K562 (cell line): Measurements from ENCODE around the gene C1QTNF12. TPM values are rescaled to one million over a fixed set of nuclear protein-coding genes. Genes with fewer than 3 reads are reported as not detected.

Source experiments
- BRCA1 ChIP-seq, 2 experiments: fragments of 450-650 bp in 1 of 2; sonication (generic) in 1 of 2; formaldehyde crosslinking in 1 of 2; IDR thresholded peaks; 2 replicates each; pipeline versions ENCODE4 v1.5.0 to v1.6.1; 2017 to 2020; ENCODE audit warnings: mild to moderate bottlenecking in 1 of 2, missing genetic modification reagents in 1 of 2
- CCNT2 ChIP-seq: IDR thresholded peaks from 2 replicates; pipeline ENCODE4 v1.6.1; 2011; ENCODE audit warnings: borderline replicate concordance, low read depth, mild to moderate bottlenecking, moderate library complexity, mixed read lengths, low read length; ENCODE audit not compliant: insufficient read length; ENCODE audit errors: extremely low read depth
- FOXJ3 ChIP-seq: sonication (generic); formaldehyde crosslinking; IDR thresholded peaks from 2 replicates; pipeline ENCODE4 v1.4.0; 2020; ENCODE audit warnings: mild to moderate bottlenecking, missing genetic modification reagents
- FOXK2 ChIP-seq, 2 experiments: fragments of 450-650 bp; IDR thresholded peaks in 1 of 2; conservative IDR thresholded peaks in 1 of 2; 2 replicates each; pipeline ENCODE4 v1.6.1; 2016; ENCODE audit warnings: low read depth in 2 of 2, mild to moderate bottlenecking in 1 of 2
- HDGF ChIP-seq: fragments of 450-650 bp; IDR thresholded peaks from 2 replicates; pipeline ENCODE4 v1.6.1; 2016
- KLF13 ChIP-seq: fragments of 450-650 bp; IDR thresholded peaks from 2 replicates; pipeline ENCODE4 v1.6.1; 2016; ENCODE audit warnings: missing genetic modification characterization, low read depth, mild to moderate bottlenecking, missing compliant biosample characterization, moderate library complexity, borderline replicate concordance
- LCOR ChIP-seq: sonication (generic); formaldehyde crosslinking; IDR thresholded peaks from 2 replicates; pipeline ENCODE4 v1.8.0; 2022; ENCODE audit warnings: mild to moderate bottlenecking, missing genetic modification reagents
- MBD2 ChIP-seq: sonication (generic); IDR thresholded peaks from 2 replicates; pipeline ENCODE4 v1.6.1; 2016; ENCODE audit warnings: low read depth, borderline replicate concordance
- MEIS2 ChIP-seq: fragments of 450-650 bp; IDR thresholded peaks from 2 replicates; pipeline ENCODE4 v1.6.1; 2014; ENCODE audit warnings: mild to moderate bottlenecking; ENCODE audit not compliant: partially characterized antibody
- MTA2 ChIP-seq: fragments of 450-650 bp; IDR thresholded peaks from 2 replicates; pipeline ENCODE4 v1.6.1; 2016; ENCODE audit warnings: low read depth
- MTF1 ChIP-seq: fragments of 250-450 bp; sonication (Bioruptor Pico); IDR thresholded peaks from 2 replicates; pipeline ENCODE4 v1.9.0; 2021; ENCODE audit warnings: moderate library complexity, mild to moderate bottlenecking, inconsistent platforms, borderline replicate concordance
- NONO ChIP-seq, 2 experiments: fragments of 200-400 bp in 1 of 2; fragments of 450-650 bp in 1 of 2; formaldehyde crosslinking in 1 of 2; IDR thresholded peaks; 2 replicates each; pipeline ENCODE4 v1.6.1; 2017; ENCODE audit warnings: low read depth in 2 of 2, mild to moderate bottlenecking in 2 of 2, moderate library complexity in 2 of 2, low read length in 1 of 2
- NUFIP1 ChIP-seq: fragments of 450-650 bp; IDR thresholded peaks from 2 replicates; pipeline ENCODE4 v1.6.1; 2018; ENCODE audit not compliant: partially characterized antibody
- PHF21A ChIP-seq: fragments of 450-650 bp; IDR thresholded peaks from 2 replicates; pipeline ENCODE4 v1.6.1; 2017; ENCODE audit warnings: low read depth, borderline replicate concordance
- PTBP1 ChIP-seq: fragments of 200-400 bp; formaldehyde crosslinking; IDR thresholded peaks from 2 replicates; pipeline ENCODE4 v1.6.1; 2017; ENCODE audit warnings: low read depth, low read length
- SNRNP70 ChIP-seq: fragments of 200-400 bp; formaldehyde crosslinking; optimal IDR thresholded peaks from 2 replicates; pipeline ENCODE3; 2017; ENCODE audit warnings: low read depth, low read length
- TAF1 ChIP-seq: IDR thresholded peaks from 2 replicates; pipeline ENCODE4 v1.6.1; 2011; ENCODE audit warnings: mild to moderate bottlenecking, low read length, moderate library complexity; ENCODE audit not compliant: insufficient read depth, control insufficient read depth, severe bottlenecking; ENCODE audit errors: extremely low read depth
- TCF7L2 ChIP-seq: fragments of 150-350 bp; IDR thresholded peaks from 2 replicates; pipeline ENCODE4 v1.6.1; 2016; ENCODE audit warnings: low read depth, mild to moderate bottlenecking, low read length, moderate library complexity
- TOE1 ChIP-seq, 2 experiments: fragments of 450-650 bp in 1 of 2; sonication (generic) in 1 of 2; formaldehyde crosslinking in 1 of 2; IDR thresholded peaks; 2 replicates each; pipeline versions ENCODE4 v1.7.1 to v1.8.0; 2016 to 2022; ENCODE audit warnings: borderline replicate concordance in 2 of 2, mild to moderate bottlenecking in 2 of 2, antibody characterized with exemption in 1 of 2, inconsistent platforms in 1 of 2, low read depth in 1 of 2, missing genetic modification reagents in 1 of 2, moderate library complexity in 1 of 2
- ZFX ChIP-seq: sonication (generic); formaldehyde crosslinking; IDR thresholded peaks from 2 replicates; pipeline ENCODE4 v1.8.0; 2022; ENCODE audit warnings: mild to moderate bottlenecking, missing genetic modification reagents, moderate library complexity
- ZNF140 ChIP-seq: fragments of 250-450 bp; sonication (Bioruptor Pico); IDR thresholded peaks from 2 replicates; pipeline ENCODE4 v1.8.0; 2021; ENCODE audit warnings: moderate library complexity, mild to moderate bottlenecking, inconsistent platforms
- ZNF586 ChIP-seq: fragments of 450-650 bp; formaldehyde crosslinking; conservative IDR thresholded peaks from 2 replicates; pipeline ENCODE4 v1.4.0; 2020; ENCODE audit warnings: mild to moderate bottlenecking, moderate library complexity
- polyA plus RNA-seq, 8 experiments: library from polyadenylated mRNA; depleted of rRNA in 4 of 8; stranded (reverse) in 5 of 8; unstranded in 3 of 8; fragments of >200 nt; fragmentation: Nextera tagmentation in 2 of 8; fragmentation: Illumina TruSeq in 1 of 8; extraction: Ambion mirVana in 2 of 8; extraction: Trizol in 1 of 8; gene quantifications; 2 replicates each; pipeline versions ENCODE4 v1.2.1 to v1.2.3, GENCODE V29; 2011 to 2014; ENCODE audit warnings: inconsistent platforms in 1 of 8, missing spikeins in 1 of 8
- total RNA-seq, 7 experiments: library from RNA; depleted of rRNA in 6 of 7; stranded (reverse); fragments of >200 nt in 6 of 7; fragmentation: Illumina TruSeq in 2 of 7; extraction: Trizol in 2 of 7; gene quantifications; 2 replicates each; pipeline versions ENCODE4 v1.2.1 to v1.2.3, GENCODE V29; 2011 to 2021; ENCODE audit warnings: low replicate concordance in 1 of 7
- TF ChIP-seq, protein P1 (sequence below): fragments of 450-650 bp; IDR thresholded peaks from 2 replicates; pipeline ENCODE4 v1.7.1; 2018; ENCODE audit warnings: mild to moderate bottlenecking, low read depth; ENCODE audit not compliant: partially characterized antibody
- TF ChIP-seq, protein P2 (sequence below): fragments of 250-450 bp; sonication (Bioruptor Pico); IDR thresholded peaks from 2 replicates; pipeline ENCODE4 v1.5.1; 2021; ENCODE audit warnings: mild to moderate bottlenecking

Gene C1QTNF12
- total and polyA plus RNA-seq, 9 of the 15 experiments (the other 6 are each of a cell fraction or from before 2014, with no cell fraction given), result 0.11 to 4.3 (median 0.93) TPM; not detected in 3

DNA sequence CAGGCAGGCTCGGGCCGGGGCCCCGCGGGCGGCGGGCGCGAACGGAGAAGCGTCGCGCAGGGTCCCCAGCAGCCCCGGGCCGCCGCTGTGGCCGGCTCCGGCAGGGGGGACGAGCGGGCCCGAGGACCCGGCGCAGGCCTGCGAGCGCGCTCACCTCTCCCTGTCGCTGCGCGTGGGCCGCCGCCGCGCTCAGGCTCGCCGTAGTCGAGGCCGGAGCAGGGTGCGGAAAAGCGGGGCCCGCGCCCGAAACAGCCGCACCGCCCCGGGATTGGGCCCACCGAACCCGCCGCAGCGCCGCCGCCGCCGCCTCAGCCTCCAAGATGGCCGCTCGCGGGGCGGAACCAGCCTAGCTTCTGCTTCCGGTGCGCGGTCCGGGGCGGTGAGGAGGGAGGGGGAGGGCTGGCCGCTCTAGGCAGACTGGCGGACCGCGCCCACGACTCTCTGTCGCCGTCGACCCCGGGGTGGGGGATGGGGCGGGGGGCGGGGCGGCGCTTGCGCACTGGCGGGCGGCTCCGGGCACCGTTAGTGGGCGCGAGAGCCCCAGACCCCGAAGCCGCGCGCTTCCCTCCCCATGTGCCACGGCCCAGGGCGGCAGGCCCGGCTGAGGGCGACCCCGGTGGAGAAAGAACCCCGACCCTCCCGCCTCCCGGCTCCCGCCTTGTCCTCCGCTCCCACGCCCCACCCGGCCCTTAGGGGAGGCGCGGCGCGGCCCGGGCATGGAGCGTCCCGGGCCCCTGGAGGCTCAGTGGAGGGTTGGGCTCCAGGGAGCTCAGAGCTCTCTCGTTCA is 27.2 kb upstream of the C1QTNF12 start, which contains the start of gene UBE2J2 (continued):
- no peak for TF ChIP-seq FOXJ3
- TF ChIP-seq FOXK2 (conservative IDR thresholded peaks at IDR 0.05 in 1 of 2, IDR thresholded peaks at IDR 0.05 in 1 of 2; ENCODE audit: low read depth in 2 of 2), result no peak; a peak in 1 of 4 replicates
- TF ChIP-seq, protein P1, sequence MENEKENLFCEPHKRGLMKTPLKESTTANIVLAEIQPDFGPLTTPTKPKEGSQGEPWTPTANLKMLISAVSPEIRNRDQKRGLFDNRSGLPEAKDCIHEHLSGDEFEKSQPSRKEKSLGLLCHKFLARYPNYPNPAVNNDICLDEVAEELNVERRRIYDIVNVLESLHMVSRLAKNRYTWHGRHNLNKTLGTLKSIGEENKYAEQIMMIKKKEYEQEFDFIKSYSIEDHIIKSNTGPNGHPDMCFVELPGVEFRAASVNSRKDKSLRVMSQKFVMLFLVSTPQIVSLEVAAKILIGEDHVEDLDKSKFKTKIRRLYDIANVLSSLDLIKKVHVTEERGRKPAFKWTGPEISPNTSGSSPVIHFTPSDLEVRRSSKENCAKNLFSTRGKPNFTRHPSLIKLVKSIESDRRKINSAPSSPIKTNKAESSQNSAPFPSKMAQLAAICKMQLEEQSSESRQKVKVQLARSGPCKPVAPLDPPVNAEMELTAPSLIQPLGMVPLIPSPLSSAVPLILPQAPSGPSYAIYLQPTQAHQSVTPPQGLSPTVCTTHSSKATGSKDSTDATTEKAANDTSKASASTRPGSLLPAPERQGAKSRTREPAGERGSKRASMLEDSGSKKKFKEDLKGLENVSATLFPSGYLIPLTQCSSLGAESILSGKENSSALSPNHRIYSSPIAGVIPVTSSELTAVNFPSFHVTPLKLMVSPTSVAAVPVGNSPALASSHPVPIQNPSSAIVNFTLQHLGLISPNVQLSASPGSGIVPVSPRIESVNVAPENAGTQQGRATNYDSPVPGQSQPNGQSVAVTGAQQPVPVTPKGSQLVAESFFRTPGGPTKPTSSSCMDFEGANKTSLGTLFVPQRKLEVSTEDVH, result peak; percentile 35
- TF ChIP-seq NONO (IDR thresholded peaks at IDR 0.05; ENCODE audit: low read depth in 2 of 2, low read length in 1 of 2), result peak in 1 of 2 experiments; percentile 93; a peak in 3 of 4 replicates
- peak; percentile 30; the same call in 1 of the 2 replicates for TF ChIP-seq LCOR (CRISPR knock-in tag)
- TF ChIP-seq MTA2, result no peak
- TF ChIP-seq ZNF140 (CRISPR knock-in tag), result no peak
- TF ChIP-seq NUFIP1, result no peak
- TF ChIP-seq PHF21A, result no peak
- no peak for TF ChIP-seq ZNF586 (CRISPR knock-in tag)
- no peak for TF ChIP-seq MEIS2
- no peak for TF ChIP-seq PTBP1
- peak; percentile 89 for TF ChIP-seq ZFX
- no peak for TF ChIP-seq SNRNP70
- no peak for TF ChIP-seq HDGF
- TF ChIP-seq TAF1, result peak; percentile 88
- no peak for TF ChIP-seq TCF7L2
- TF ChIP-seq CCNT2, result peak; percentile 39
- TF ChIP-seq MTF1 (CRISPR knock-in tag), result no peak
- no peak for TF ChIP-seq BRCA1 (IDR thresholded peaks at IDR 0.05)
- no peak for TF ChIP-seq BRCA1 (CRISPR knock-in tag; IDR thresholded peaks at IDR 0.05)
- TF ChIP-seq, protein P2, sequence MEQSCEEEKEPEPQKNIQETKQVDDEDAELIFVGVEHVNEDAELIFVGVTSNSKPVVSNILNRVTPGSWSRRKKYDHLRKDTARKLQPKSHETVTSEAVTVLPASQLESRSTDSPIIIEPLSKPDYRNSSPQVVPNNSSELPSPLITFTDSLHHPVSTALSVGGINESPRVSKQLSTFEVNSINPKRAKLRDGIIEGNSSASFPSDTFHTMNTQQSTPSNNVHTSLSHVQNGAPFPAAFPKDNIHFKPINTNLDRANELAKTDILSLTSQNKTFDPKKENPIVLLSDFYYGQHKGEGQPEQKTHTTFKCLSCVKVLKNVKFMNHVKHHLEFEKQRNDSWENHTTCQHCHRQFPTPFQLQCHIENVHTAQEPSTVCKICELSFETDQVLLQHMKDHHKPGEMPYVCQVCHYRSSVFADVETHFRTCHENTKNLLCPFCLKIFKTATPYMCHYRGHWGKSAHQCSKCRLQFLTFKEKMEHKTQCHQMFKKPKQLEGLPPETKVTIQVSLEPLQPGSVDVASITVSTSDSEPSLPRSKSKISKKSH (CRISPR knock-in tag), result no peak
- TF ChIP-seq KLF13, result no peak
- TF ChIP-seq TOE1 (IDR thresholded peaks at IDR 0.05; ENCODE audit: borderline replicate concordance), result no peak
- TF ChIP-seq TOE1 (CRISPR knock-in tag; IDR thresholded peaks at IDR 0.05; ENCODE audit: borderline replicate concordance, low read depth), result no peak
- peak; percentile 80; the same call in 1 of the 2 replicates for TF ChIP-seq MBD2
